Spleen (tissue), 11 donors: ENCODE measurements around the gene RTN4RL2. TPM values are rescaled to one million over a fixed set of nuclear protein-coding genes. Genes with fewer than 3 reads are reported as not detected.
A peak's percentile ranks its signal among the peaks of the same experiment; 100 is the strongest.

ENCODE experiments used
- DNase-seq: peaks from one replicate; pipeline ENCODE4 v3.0.0-alpha.2; 2020
- H3K27ac ChIP-seq, 8 donors: fragments of 200-600 bp; sonication (generic) in 7 of 8; 1 replicate in 4 of 8; 2 replicates in 4 of 8; pipeline versions ENCODE4 v1.5.0 to v1.8.0; 2016 to 2021; ENCODE audit warnings: inconsistent platforms in 4 of 8, mild to moderate bottlenecking in 4 of 8, moderate library complexity in 1 of 8
- H3K27me3 ChIP-seq, 7 donors: fragments of 200-600 bp; sonication (generic) in 6 of 7; replicated peaks in 1 of 7; 1 replicate in 4 of 7; 2 replicates in 3 of 7; pipeline versions ENCODE4 v1.5.0 to v1.8.0; 2016 to 2021; ENCODE audit warnings: inconsistent platforms in 3 of 7, mild to moderate bottlenecking in 1 of 7
- H3K36me3 ChIP-seq, 6 donors: fragments of 200-600 bp; sonication (generic) in 5 of 6; 1 replicate in 4 of 6; 2 replicates in 2 of 6; pipeline versions ENCODE4 v1.5.0 to v1.8.0; 2016 to 2021; ENCODE audit warnings: inconsistent platforms in 2 of 6
- H3K4me1 ChIP-seq, 6 donors: fragments of 200-600 bp; sonication (generic) in 5 of 6; 1 replicate in 3 of 6; 2 replicates in 3 of 6; pipeline versions ENCODE4 v1.5.0 to v1.8.0; 2016 to 2021; ENCODE audit warnings: inconsistent platforms in 3 of 6
- H3K4me3 ChIP-seq, 8 donors: fragments of 200-600 bp; sonication (generic) in 7 of 8; 1 replicate in 4 of 8; 2 replicates in 4 of 8; pipeline versions ENCODE4 v1.5.0 to v1.8.0; 2016 to 2021; ENCODE audit warnings: inconsistent platforms in 4 of 8, mild to moderate bottlenecking in 4 of 8, moderate library complexity in 2 of 8
- H3K9me3 ChIP-seq, 8 donors: fragments of 200-600 bp; sonication (generic) in 7 of 8; 1 replicate in 4 of 8; 2 replicates in 4 of 8; pipeline versions ENCODE4 v1.5.0 to v1.8.0; 2016 to 2021; ENCODE audit warnings: inconsistent platforms in 4 of 8
- POLR2A ChIP-seq, 3 donors: fragments of 450-650 bp; IDR thresholded peaks; one replicate each; pipeline ENCODE4 v1.5.1; 2017; ENCODE audit warnings: antibody characterized with exemption in 3 of 3, mild to moderate bottlenecking in 1 of 3
- POLR2AphosphoS5 ChIP-seq, 3 donors: sonication (generic); formaldehyde crosslinking; IDR thresholded peaks; one replicate each; pipeline ENCODE4 v1.5.1; 2017; ENCODE audit warnings: antibody characterized with exemption in 3 of 3
- WGBS, 5 donors: extraction: QIAGEN DNeasy Blood & Tissue Kit in 3 of 5; methylation state at CpG; one replicate each; pipeline versions ENCODE4 v1.1.5 to v1.1.7; 2013 to 2018; 5-methylcytosine and 5-hydroxymethylcytosine counted together
- intact Hi-C: fragments of 100-400 bp; cut with DNase I; formaldehyde crosslinking; loops from one replicate; pipeline ENCODE4 v1.15.0; 2023; ENCODE audit warnings: low total_unique reads
- polyA plus RNA-seq, 3 donors: library from polyadenylated mRNA; stranded (reverse); fragments of 200-250 nt; gene quantifications; one replicate each; pipeline ENCODE4 v1.2.1, GENCODE V29; 2013
- total RNA-seq, 7 donors: library from RNA; depleted of rRNA in 3 of 7; stranded (reverse); fragments of >200 nt in 3 of 7; fragmentation: NEBNext Ultra II Directional in 4 of 7; extraction: Animal tissue kit (Norgen Biotek cat#: 25700) in 4 of 7; gene quantifications; one replicate each; pipeline versions ENCODE4 v1.1.0 to v1.2.1, GENCODE V29; 2016 to 2021
- TF ChIP-seq, protein P1 (sequence below), 11 experiments: fragments of 200-600 bp in 7 of 11; fragments of 450-650 bp in 4 of 11; sonication (generic) in 4 of 11; IDR thresholded peaks in 8 of 11; conservative IDR thresholded peaks in 3 of 11; 1 replicate in 7 of 11; 2 replicates in 4 of 11; pipeline versions ENCODE4 v1.4.0 to v1.8.0; 2016 to 2021; ENCODE audit warnings: antibody characterized with exemption in 11 of 11, inconsistent platforms in 4 of 11, mild to moderate bottlenecking in 1 of 11
- donor health status: healthy with polysubstance abuse.
- donor health status: DM: no; HTN: no; CAD: no; lungs with moderate emphysema.
- donor health status: DM: no; HTN: no; CAD: no.
- donor health status: Bipolar disorder and iron deficiency.
- donor health status: healthy.
- donor health status: DM: no; HTN: no; CAD: no.
- donor health status: DM: yes; HTN: yes; CAD: no.

The RTN4RL2 gene
- total and polyA plus RNA-seq, 10 donors = 0.15 to 2.0 (median 0.44) TPM

DNA sequence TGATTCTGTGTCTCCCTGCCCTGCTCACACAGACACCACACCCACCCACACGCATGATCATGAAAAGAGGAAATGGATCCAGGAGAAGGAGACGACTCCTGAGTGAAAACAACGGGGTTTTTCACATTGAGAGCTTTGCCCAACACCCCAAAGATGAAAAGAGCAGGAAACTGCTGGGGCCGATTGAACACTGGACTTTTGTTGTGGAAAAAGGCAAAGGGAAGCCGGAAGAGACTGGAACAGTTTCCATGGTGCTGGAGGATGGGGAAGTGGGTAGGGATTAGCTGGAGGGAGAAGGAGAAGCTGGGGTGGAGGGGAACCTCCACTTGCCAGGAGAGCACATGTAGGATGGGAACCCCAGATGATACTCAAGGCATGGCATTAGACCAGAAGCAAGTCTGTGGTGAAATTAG, 28.2 kb upstream of the RTN4RL2 start:
- Histone ChIP-seq H3K4me1 (peaks cover 0 to 37% (median 8%) of the 10 kb centered on the region in 6 donors), H3K9me3 (no peaks in the 10 kb centered on the region), H3K27me3 (no peaks in the 10 kb centered on the region), H3K27ac (peak overlapping the region in 1 of 8 donors; percentile 41), H3K36me3 (no peaks in the 10 kb centered on the region), H3K4me3 (no peak overlapping the region)
- intact Hi-C loops = no loop called here
- no peak for TF ChIP-seq POLR2A (IDR thresholded peaks at IDR 0.05)
- no peak for DNase-seq
- 33 to 58% (median 45%) methylated on average over 5 of the region's 5 CpGs for WGBS, 5 donors

DNA sequence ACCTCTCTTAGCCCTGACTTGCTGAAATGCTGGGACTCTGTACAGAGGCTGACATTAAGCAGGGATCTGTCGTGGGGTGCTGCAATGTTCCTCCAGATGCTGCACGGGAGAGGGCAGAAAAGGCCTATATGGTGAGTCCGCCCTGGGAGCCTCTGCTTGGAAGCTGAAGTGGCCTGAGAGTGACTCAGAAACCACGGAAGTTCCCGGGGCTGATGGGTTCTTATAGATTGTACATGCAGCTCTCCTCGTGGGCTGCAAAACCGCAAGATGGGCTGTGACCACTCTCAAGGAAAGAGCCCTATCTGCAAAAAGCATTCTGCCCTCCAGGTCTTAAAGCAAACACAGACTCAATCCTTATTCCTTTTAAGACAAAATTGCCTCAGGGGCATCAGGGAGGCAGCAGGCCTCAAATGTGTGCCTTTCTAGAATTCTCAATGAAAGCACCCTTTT, 27.6 kb upstream of the RTN4RL2 start:
- no peaks in the 10 kb centered on the region for H3K36me3 ChIP-seq
- TF ChIP-seq POLR2A (IDR thresholded peaks at IDR 0.05) (no peak), POLR2AphosphoS5 (IDR thresholded peaks at IDR 0.05) (no peak)
- TF ChIP-seq, protein P1, sequence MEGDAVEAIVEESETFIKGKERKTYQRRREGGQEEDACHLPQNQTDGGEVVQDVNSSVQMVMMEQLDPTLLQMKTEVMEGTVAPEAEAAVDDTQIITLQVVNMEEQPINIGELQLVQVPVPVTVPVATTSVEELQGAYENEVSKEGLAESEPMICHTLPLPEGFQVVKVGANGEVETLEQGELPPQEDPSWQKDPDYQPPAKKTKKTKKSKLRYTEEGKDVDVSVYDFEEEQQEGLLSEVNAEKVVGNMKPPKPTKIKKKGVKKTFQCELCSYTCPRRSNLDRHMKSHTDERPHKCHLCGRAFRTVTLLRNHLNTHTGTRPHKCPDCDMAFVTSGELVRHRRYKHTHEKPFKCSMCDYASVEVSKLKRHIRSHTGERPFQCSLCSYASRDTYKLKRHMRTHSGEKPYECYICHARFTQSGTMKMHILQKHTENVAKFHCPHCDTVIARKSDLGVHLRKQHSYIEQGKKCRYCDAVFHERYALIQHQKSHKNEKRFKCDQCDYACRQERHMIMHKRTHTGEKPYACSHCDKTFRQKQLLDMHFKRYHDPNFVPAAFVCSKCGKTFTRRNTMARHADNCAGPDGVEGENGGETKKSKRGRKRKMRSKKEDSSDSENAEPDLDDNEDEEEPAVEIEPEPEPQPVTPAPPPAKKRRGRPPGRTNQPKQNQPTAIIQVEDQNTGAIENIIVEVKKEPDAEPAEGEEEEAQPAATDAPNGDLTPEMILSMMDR (IDR thresholded peaks at IDR 0.05 in 8 of 11, conservative IDR thresholded peaks at IDR 0.05 in 3 of 11) = no peak
- H3K27me3 ChIP-seq = no peaks in the 10 kb centered on the region
- 30 to 47% (median 35%) methylated on average over 2 to 7 of the region's 7 CpGs for whole genome bisulfite sequencing, 5 donors
- no peak for DNase-seq
- peak overlapping the region in 1 of 8 donors; percentile 41 for H3K27ac ChIP-seq
- intact Hi-C loops = no loop called here
- no peaks in the 10 kb centered on the region for H3K9me3 ChIP-seq
- H3K4me1 ChIP-seq = peaks cover 0 to 31% (median 2%) of the 10 kb centered on the region in 6 donors
- H3K4me3 ChIP-seq = no peak overlapping the region

DNA sequence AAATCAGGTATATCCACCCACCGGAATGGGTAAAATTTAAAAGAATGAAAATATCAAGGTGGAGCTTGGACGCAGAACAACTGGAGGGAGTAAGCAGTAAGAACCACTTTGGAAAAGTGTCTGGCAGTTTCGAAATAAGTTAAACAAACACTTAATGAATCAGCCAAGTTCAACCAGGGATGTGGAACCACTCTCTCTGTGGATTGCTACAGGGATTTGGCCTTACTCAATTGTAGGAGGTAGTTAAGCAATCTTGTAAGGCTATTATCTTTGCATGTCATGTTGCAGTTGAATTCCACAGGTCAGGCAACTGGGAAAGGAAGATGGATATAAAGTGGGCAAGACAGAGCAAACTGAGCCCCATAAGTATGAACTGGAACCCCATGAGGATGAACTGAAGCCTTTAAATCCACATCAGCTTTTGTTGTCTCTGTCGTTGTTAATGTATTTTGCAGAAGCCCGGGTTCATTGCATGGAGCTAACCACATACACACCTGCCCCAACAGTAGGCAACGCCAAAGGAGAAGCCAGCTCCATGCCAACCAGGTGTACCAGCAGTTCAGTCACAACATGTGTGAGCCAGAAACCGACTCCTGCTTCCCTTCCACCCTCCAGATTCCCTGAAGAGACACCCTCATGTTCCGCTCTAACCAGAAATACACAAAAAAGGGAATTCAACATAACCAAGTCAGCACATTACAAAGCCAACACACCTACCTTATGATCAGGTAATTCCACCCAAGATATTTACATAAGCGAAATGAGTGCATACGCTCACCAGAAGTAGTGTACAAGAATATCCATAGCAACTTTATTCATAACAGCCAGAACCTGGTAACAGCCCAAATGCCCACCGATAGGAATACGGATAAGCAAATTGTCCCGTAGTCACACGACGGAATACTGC, 25.4 kb upstream of the RTN4RL2 start:
- intact Hi-C loops = no loop called here
- DNase-seq = no peak
- TF ChIP-seq, protein P1 (IDR thresholded peaks at IDR 0.05 in 8 of 11, conservative IDR thresholded peaks at IDR 0.05 in 3 of 11) = no peak
- TF ChIP-seq POLR2A (IDR thresholded peaks at IDR 0.05) = no peak
- TF ChIP-seq POLR2AphosphoS5 (IDR thresholded peaks at IDR 0.05) = no peak
- Histone ChIP-seq H3K4me1 (peaks cover 0 to 29% (median 0%) of the 10 kb centered on the region in 6 donors), H3K9me3 (no peaks in the 10 kb centered on the region), H3K27me3 (no peaks in the 10 kb centered on the region), H3K36me3 (no peaks in the 10 kb centered on the region), H3K27ac (no peak overlapping the region), H3K4me3 (no peak overlapping the region)
- 69 to 84% (median 70%) methylated on average over 15 of the region's 15 CpGs for WGBS, 5 donors

DNA sequence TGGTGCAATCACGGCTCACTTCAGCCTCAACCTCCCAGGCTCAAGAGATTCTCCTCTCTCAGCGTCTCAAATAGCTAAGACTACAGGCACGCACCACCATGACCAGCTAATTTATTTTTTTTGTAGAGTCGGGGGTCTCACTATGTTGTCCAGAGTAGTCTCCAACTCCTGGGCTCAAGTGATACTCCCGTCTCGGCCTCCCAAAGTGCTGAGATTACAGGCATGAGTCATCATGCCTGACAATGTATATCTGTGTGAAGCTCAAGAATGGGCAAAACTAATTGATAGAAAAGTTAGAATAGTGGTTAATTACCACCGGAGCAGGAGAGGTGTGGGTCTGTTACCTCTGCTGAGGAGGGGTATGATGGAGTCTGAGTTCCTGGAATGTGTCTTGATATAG, 24.3 kb upstream of the RTN4RL2 start:
- H3K36me3 ChIP-seq = no peaks in the 10 kb centered on the region
- no peak overlapping the region for H3K27ac ChIP-seq
- intact Hi-C loops = no loop called here
- H3K4me3 ChIP-seq = no peak overlapping the region
- DNase-seq = no peak
- H3K9me3 ChIP-seq = no peaks in the 10 kb centered on the region
- peaks cover 0 to 29% (median 0%) of the 10 kb centered on the region in 6 donors for H3K4me1 ChIP-seq
- 88 to 96% (median 91%) methylated on average over 7 of the region's 7 CpGs for WGBS, 5 donors
- TF ChIP-seq POLR2A (IDR thresholded peaks at IDR 0.05) (no peak), POLR2AphosphoS5 (IDR thresholded peaks at IDR 0.05) (no peak)
- TF ChIP-seq, protein P1 (IDR thresholded peaks at IDR 0.05 in 8 of 11, conservative IDR thresholded peaks at IDR 0.05 in 3 of 11) = no peak
- H3K27me3 ChIP-seq = no peaks in the 10 kb centered on the region
